GM23248 (cell line): ENCODE data around the gene CLDN22. TPM values are rescaled to one million over a fixed set of nuclear protein-coding genes. Genes with fewer than 3 reads are reported as not detected.

Experiments used
- DNase-seq: peaks from one replicate; pipeline ENCODE4 v3.0.0-alpha.2; 2015
- H2AFZ ChIP-seq: fragments of 200-600 bp; sonication (generic); 2 replicates; pipeline ENCODE4 v1.6.1; 2016; ENCODE audit warnings: antibody characterized with exemption
- H3F3A ChIP-seq: fragments of 200-600 bp; sonication (generic); 2 replicates; pipeline ENCODE4 v1.6.1; 2016; ENCODE audit warnings: mild to moderate bottlenecking, antibody characterized with exemption, mixed run types; ENCODE audit not compliant: insufficient read depth
- H3K27ac ChIP-seq: fragments of 200-600 bp; sonication (generic); 2 replicates; pipeline ENCODE4 v1.5.1; 2016; ENCODE audit warnings: mild to moderate bottlenecking
- H3K27me3 ChIP-seq: fragments of 200-600 bp; sonication (generic); replicated peaks from 2 replicates; pipeline ENCODE4 v1.6.1; 2016; ENCODE audit warnings: mild to moderate bottlenecking; ENCODE audit not compliant: insufficient read depth
- H3K36me3 ChIP-seq: fragments of 200-600 bp; sonication (generic); 2 replicates; pipeline ENCODE4 v1.6.1; 2016; ENCODE audit warnings: low read depth, mild to moderate bottlenecking
- H3K4me1 ChIP-seq: fragments of 200-600 bp; sonication (generic); 2 replicates; pipeline ENCODE4 v1.6.1; 2016; ENCODE audit warnings: mild to moderate bottlenecking; ENCODE audit not compliant: insufficient read depth
- H3K4me2 ChIP-seq: fragments of 200-600 bp; sonication (generic); one replicate; pipeline ENCODE4 v1.6.1; 2016; ENCODE audit warnings: mild to moderate bottlenecking; ENCODE audit not compliant: unreplicated experiment
- H3K4me3 ChIP-seq: fragments of 200-600 bp; sonication (generic); 2 replicates; pipeline ENCODE4 v1.5.1; 2016; ENCODE audit warnings: mild to moderate bottlenecking
- H3K79me2 ChIP-seq: fragments of 200-600 bp; sonication (generic); 2 replicates; pipeline ENCODE4 v1.6.1; 2016; ENCODE audit warnings: mild to moderate bottlenecking; ENCODE audit not compliant: insufficient read depth
- H3K9ac ChIP-seq: fragments of 200-600 bp; sonication (generic); 2 replicates; pipeline ENCODE4 v1.6.1; 2016; ENCODE audit warnings: mild to moderate bottlenecking
- H3K9me2 ChIP-seq: fragments of 200-600 bp; sonication (generic); 2 replicates; pipeline ENCODE4 v1.6.1; 2016; ENCODE audit warnings: mixed run types, mild to moderate bottlenecking, moderate library complexity; ENCODE audit not compliant: insufficient read depth
- H3K9me3 ChIP-seq: fragments of 200-600 bp; sonication (generic); one replicate; pipeline ENCODE4 v1.6.1; 2017; ENCODE audit warnings: low read depth
- H4K20me1 ChIP-seq: fragments of 200-600 bp; sonication (generic); 2 replicates; pipeline ENCODE4 v1.6.0; 2016; ENCODE audit not compliant: insufficient read depth
- EZH2 ChIP-seq: fragments of 200-600 bp; sonication (generic); IDR thresholded peaks from 2 replicates; pipeline ENCODE4 v1.6.1; 2018; ENCODE audit warnings: antibody characterized with exemption, mild to moderate bottlenecking; ENCODE audit not compliant: insufficient read depth, poor library complexity, severe bottlenecking
- EZH2phosphoT487 ChIP-seq: fragments of 200-600 bp; sonication (generic); IDR thresholded peaks from 2 replicates; pipeline ENCODE4 v1.6.1; 2018; ENCODE audit warnings: antibody characterized with exemption, moderate library complexity, mild to moderate bottlenecking, low read depth; ENCODE audit not compliant: insufficient read depth
- WGBS, 2 experiments: methylation state at CpG; one replicate each; pipeline ENCODE4 v1.1.6; 2015 to 2017; ENCODE audit warnings: low lambda C conversion rate in 2 of 2, low coverage in 1 of 2; ENCODE audit errors: missing lambda C conversion rate in 2 of 2; 5-methylcytosine and 5-hydroxymethylcytosine counted together
- in situ Hi-C: fragments of 300-500 bp; cut with MboI; formaldehyde crosslinking; loops from 2 replicates; pipeline ENCODE4 v1.15.0; 2020
- polyA plus RNA-seq: library from polyadenylated mRNA; unstranded; fragments of >200 nt; fragmentation: Nextera tagmentation; extraction: Ambion mirVana; gene quantifications from 2 replicates; pipeline ENCODE4 v1.2.1, GENCODE V29; 2016
- total RNA-seq: library from RNA; depleted of rRNA; stranded (reverse); fragments of >200 nt; shearing (Covaris generic); gene quantifications from 2 replicates; pipeline ENCODE4 v1.2.3, GENCODE V29; 2014

Gene CLDN22
- total and polyA plus RNA-seq, 2 experiments from 2014 or later = not detected

DNA sequence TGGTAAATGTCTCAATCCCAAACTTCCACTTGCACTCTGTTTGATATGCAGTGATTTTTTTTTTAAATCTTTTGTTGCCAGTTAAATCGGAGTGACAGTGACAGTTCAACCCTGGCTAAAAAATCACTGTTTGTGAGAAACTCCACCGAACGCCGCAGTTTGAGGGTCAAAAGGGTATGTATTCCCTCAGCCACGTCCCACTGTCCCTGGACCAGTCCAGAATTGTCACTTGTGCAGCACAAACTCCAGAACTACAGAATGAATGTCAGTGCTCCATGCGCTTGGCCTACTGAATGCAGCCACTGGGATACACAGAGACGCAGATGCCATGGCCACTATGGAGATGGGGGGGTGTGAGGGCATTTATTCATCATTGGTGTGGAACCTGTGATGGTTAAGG is 34.2 kb downstream of the CLDN22 start:
- Histone ChIP-seq H2AFZ (no peak overlapping the region), H3F3A (peaks cover 18% of the 10 kb centered on the region; the same call in 1 of the 2 replicates), H3K27ac (no peak overlapping the region), H3K9ac (no peak overlapping the region), H4K20me1 (no peaks in the 10 kb centered on the region), H3K79me2 (no peaks in the 10 kb centered on the region; the same call in 1 of the 2 replicates), H3K9me2 (no peaks in the 10 kb centered on the region), H3K4me2 (no peak overlapping the region), H3K27me3 (no peaks in the 10 kb centered on the region), H3K9me3 (no peaks in the 10 kb centered on the region), H3K4me3 (no peak overlapping the region), H3K4me1 (peaks cover 11% of the 10 kb centered on the region), H3K36me3 (peaks cover 93% of the 10 kb centered on the region)
- DNase-seq = no peak
- no peak for TF ChIP-seq EZH2
- TF ChIP-seq EZH2phosphoT487 = no peak
- in situ Hi-C loops = no loop called here
- WGBS, 2 experiments = 91 to 94% methylated on average over 7 of the region's 7 CpGs

DNA sequence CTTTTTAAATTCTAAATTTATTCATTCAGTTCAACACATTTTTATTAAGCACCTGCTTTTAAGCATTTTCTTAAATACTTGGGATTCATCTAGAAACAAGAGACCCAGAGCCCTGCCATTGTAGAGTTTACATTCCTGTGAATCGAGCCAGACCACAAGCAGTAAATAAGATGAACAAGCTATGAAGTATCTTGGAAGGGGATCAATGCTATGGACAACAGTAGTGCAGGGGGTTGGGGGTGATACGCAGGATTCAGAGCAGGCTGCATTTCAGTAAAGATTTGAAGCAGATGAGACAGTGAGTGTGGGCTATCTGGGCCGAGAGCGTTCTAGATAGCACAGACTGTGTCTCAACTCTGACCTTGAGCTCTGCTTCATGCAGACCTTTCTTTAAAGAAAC is 35.1 kb downstream of the CLDN22 start:
- H3K79me2 ChIP-seq = no peaks in the 10 kb centered on the region; the same call in 1 of the 2 replicates
- H3F3A ChIP-seq = peaks cover 18% of the 10 kb centered on the region; the same call in 1 of the 2 replicates
- no peaks in the 10 kb centered on the region for H3K9me2 ChIP-seq
- no peak overlapping the region for H3K4me3 ChIP-seq
- H3K4me2 ChIP-seq = no peak overlapping the region
- H3K9ac ChIP-seq = no peak overlapping the region
- DNase-seq = peak; percentile 72
- WGBS, 2 experiments = 51 to 53% methylated on average over 4 of the region's 4 CpGs
- no peaks in the 10 kb centered on the region for H3K9me3 ChIP-seq
- H3K36me3 ChIP-seq = peaks cover 89% of the 10 kb centered on the region
- H3K4me1 ChIP-seq = peaks cover 11% of the 10 kb centered on the region
- no peaks in the 10 kb centered on the region for H4K20me1 ChIP-seq
- H3K27me3 ChIP-seq = no peaks in the 10 kb centered on the region
- TF ChIP-seq EZH2phosphoT487 = no peak
- in situ Hi-C loops = no loop called here
- no peak overlapping the region for H3K27ac ChIP-seq
- H2AFZ ChIP-seq = no peak overlapping the region

DNA sequence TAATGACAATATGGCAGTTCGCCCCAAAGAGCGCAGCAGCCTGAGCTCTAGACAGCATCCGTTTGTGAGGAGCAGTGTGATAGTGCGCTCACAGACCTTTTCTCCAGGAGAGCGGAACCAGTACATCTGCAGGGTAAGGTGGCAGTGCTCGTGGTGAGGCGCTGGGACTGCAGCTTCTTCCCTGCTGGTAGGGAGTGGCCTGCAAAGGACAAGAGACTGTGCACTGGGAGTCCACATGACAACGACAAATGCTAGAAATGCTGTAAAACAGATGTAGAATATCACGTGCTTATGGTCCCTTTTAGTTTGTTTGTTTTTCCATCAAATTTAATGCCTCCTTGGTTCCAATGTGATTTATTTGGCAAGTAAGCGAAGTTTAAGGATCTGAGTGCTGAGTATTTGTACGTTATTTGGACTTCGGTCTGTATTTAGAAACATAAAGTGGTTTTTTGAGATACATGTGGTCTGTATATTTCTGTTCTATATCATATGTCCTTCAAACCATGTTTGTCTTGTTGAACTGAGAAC is 35.8 kb downstream of the CLDN22 start:
- Histone ChIP-seq H3K36me3 (peaks cover 88% of the 10 kb centered on the region), H3K4me1 (peaks cover 11% of the 10 kb centered on the region), H3K4me3 (no peak overlapping the region), H3K4me2 (no peak overlapping the region), H3K9me3 (no peaks in the 10 kb centered on the region), H3K9ac (no peak overlapping the region), H4K20me1 (no peaks in the 10 kb centered on the region), H2AFZ (no peak overlapping the region), H3F3A (peaks cover 18% of the 10 kb centered on the region; the same call in 1 of the 2 replicates), H3K27me3 (no peaks in the 10 kb centered on the region), H3K79me2 (no peaks in the 10 kb centered on the region; the same call in 1 of the 2 replicates), H3K27ac (no peak overlapping the region), H3K9me2 (no peaks in the 10 kb centered on the region)
- 62 to 70% methylated on average over 12 of the region's 12 CpGs for WGBS, 2 experiments
- TF ChIP-seq EZH2phosphoT487 = no peak
- no peak for TF ChIP-seq EZH2
- in situ Hi-C loops = no loop called here
- DNase-seq = no peak

DNA sequence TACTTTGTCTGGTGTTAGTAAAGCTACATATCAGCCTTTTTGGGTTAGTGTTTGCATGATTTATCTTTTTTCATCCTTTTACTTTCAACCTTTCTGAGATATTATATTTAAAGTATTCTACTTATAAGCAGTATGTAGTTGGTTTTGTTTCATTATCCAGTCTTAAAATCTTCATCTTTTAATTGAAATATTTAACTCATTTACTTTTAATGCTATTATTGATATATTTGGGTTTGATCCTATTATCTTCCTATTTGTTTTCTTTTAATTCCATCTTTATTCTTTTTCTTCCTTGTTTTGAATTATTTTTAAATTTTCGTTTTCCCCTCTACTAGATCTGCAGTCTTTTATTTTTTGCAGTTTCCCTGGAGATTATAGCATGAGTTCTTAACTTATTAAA is 44.0 kb downstream of the CLDN22 start:
- 0 out of 2 replicates have a peak, but pooled peaks cover 9% of the 10 kb centered on the region for H3F3A ChIP-seq
- H3K9me3 ChIP-seq = no peaks in the 10 kb centered on the region
- H3K79me2 ChIP-seq = no peaks in the 10 kb centered on the region
- no peak overlapping the region for H3K27ac ChIP-seq
- no peaks in the 10 kb centered on the region for H3K27me3 ChIP-seq
- H3K9me2 ChIP-seq = no peaks in the 10 kb centered on the region
- H3K9ac ChIP-seq = no peak overlapping the region
- peaks cover 65% of the 10 kb centered on the region for H3K36me3 ChIP-seq
- no peak overlapping the region for H3K4me2 ChIP-seq
- in situ Hi-C loops = loop anchor here (10.0 kb wide), 1 partner anchor 129 kb away; no protein-coding TSS in a partner anchor
- 0 to 4% methylated on average over 1 of the region's 1 CpG for WGBS, 2 experiments
- H4K20me1 ChIP-seq = no peaks in the 10 kb centered on the region
- TF ChIP-seq EZH2phosphoT487 (no peak), EZH2 (no peak)
- no peak overlapping the region for H2AFZ ChIP-seq
- no peak for DNase-seq
- no peaks in the 10 kb centered on the region for H3K4me1 ChIP-seq
- no peak overlapping the region for H3K4me3 ChIP-seq
